HG03060 (cell line): ENCODE measurements around the gene COL5A1.

Experiments used
- ATAC-seq: cut with Tn5 transposase; IDR thresholded peaks from one replicate; pipeline ENCODE4 v1.9.1; 2021; ENCODE audit warnings: low read depth, moderate number of reproducible peaks; ENCODE audit not compliant: unreplicated experiment

The COL5A1 gene

DNA sequence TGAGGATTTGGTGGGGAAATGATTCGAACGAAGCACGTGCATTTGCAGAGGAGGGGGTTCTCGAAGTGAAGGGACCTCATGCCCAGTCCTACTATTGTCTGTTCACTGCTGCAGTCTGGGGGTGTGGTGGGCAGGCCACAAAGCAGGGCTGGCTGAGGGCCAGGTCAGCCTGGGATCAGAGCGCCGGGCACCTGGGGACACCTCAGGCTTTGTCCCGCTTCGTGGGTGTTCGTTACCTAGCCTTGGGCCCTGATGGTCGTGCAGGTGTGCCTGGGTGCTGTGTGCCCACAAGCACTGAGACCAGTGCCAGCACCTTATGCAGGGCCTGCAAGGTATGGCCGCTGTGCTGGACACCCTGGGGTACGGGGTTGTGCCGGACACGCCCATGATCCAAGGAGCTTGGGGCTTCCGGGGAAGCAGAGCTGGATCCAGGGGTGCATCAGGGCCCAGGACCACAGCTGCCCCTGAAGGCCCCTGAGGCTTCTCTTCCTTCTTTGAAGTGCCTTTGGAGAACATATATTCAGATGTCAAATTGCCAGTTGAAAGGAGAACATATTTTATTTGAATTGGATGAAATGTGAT, 80.6 kb downstream of the COL5A1 start:
- ATAC-seq = no peak

- no peak for ATAC-seq
These were observed 81.4 kb downstream of the COL5A1 start for GRCh38 chr9:134723037-134723436.

- no peak for ATAC-seq
These were observed 82.0 kb downstream of the COL5A1 start for GRCh38 chr9:134723491-134724190.

DNA sequence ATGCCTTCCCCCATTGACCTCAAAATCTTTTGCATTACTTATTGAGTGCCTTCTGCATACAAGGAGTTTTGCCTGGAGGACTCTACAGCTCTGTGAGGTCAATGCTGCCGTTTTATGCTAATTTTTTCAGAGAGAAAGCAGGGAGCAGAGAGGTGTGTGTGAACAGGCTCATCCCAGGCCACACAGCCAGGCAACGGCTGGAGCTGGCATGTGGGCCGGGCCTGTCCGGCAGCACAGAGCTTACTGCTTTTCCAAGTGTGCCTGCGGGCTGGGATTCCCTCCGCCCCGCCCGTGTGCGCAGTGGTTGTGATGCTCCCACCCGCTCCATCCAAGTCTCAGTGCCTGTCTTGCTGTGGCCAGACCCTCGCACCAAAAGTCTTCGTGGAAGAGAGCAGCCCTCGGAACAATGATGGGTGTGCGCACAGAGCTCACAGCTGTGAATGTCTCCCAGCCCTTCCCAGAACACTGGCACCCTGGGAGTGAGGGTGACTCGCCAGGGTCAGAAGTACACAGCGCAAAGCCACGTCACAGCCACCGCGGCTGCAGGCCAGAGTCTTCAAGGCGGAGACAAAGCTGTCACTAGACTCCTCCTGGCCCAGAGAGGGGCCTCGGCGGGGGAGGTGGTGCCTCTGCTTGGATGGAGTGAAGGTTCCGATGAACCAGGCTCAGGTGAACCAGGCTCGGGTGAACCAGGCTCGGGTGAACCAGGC, 82.8 kb downstream of the COL5A1 start:
- no peak for ATAC-seq

GRCh38 chr9:134724912-134725604, 83.5 kb downstream of the COL5A1 start:
- no peak for ATAC-seq

GRCh38 chr9:134725605-134725940, 84.0 kb downstream of the COL5A1 start:
- no peak for ATAC-seq

- ATAC-seq = no peak
These were observed 84.6 kb downstream of the COL5A1 start for GRCh38 chr9:134726026-134726721.

GRCh38 chr9:134726722-134727034, 85.1 kb downstream of the COL5A1 start:
- ATAC-seq = no peak

DNA sequence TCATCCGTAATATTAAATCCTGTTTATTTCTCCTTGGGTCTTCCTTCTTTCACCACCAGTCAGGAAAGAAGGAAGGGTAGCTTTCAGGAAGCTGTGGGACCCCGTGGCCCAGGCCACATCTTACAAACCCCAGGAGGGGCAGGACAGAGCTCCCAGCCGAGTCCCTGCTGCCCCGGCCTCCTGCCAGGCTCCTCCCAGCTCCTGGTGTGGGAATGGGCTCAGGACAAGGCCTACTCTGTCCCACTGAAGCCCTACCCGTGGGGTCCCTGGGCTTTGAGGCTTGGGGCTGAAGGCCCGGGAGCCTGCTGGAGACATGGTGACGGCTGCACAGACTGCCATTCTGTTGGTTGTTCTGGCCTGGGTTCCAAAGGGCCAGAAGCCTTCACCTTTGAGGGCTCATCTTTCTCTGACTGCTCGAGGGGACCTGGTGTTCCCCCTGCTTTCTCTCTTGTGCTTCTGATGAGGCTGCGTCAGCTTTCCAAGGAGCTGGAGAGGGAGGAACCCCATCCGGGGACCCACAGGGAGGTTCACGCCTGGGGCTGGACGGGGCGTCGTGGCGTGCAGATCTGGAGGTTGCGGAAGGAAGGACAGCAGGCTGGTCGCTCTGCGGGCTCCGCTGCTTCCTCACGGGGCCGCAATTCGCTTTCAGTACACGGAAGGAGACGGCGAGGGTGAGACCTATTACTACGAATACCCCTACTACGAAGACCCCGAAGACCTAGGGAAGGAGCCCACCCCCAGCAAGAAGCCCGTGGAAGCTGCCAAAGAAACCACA, 86.6 kb downstream of the COL5A1 start:
- no peak for ATAC-seq

DNA sequence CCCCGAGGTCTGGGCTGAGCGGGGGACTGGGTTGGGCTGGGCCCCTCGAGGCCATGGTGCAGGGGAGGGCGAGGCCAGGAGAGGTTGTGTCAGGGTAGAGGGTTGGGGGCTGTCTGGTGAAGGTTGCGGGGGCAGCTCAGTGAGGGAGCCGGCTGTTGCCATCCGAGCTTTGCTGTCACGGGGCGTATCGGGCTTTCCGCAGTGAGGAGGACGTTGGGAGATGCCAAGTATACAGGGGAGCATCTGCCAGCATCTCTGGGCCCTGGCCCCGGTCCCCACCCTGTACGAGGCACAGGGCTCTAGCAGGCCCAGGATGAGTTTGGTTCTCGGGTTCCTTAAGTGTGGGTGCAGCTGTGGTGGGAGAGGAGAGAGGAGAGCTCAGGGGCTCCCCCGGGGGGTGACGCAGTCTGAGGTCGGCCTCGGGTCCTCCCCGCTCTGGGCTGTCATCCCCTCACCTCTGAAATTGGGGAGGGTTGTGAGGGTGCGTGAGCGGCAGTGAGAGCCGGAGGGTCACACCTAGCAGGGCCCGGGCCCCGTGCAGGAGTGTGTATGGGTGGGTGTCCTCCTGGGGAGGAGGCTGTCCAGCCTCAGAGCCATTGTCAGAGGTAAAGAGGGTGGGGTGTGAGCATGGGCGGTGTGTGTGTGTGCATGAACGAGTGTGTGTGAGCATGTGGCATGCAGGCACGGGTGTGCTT, 87.3 kb downstream of the COL5A1 start:
- ATAC-seq = no peak

DNA sequence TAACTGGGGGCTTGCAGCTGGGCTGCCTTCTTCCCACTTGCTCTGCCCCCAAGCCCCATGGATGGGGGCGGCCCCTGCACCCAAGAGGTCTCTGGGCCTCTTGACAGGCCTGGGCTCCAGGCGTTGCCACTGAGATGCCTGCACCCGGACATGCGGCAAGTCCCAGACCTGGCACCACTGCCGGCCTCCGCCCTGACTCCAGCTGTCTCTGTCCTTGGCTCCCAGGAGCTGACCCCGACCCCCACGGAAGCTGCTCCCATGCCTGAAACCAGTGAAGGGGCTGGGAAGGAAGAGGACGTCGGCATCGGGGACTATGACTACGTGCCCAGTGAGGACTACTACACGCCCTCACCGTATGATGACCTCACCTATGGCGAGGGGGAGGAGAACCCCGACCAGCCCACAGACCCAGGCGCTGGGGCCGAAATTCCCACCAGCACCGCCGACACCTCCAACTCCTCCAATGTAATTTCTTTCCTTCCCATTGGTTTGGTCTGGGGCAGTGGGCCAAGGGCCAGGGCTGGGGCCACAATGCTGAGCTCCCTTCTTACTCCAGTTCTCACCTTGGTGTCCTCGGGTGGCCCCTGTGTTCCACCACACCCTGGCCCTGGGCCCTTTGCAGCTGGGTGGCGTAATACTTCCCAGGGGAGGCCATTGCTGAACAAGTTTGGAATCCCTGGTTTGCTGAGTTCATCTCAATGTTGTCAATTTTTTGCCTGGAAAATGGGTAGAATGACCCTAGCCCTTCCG, 88.6 kb downstream of the COL5A1 start:
- ATAC-seq = no peak

DNA sequence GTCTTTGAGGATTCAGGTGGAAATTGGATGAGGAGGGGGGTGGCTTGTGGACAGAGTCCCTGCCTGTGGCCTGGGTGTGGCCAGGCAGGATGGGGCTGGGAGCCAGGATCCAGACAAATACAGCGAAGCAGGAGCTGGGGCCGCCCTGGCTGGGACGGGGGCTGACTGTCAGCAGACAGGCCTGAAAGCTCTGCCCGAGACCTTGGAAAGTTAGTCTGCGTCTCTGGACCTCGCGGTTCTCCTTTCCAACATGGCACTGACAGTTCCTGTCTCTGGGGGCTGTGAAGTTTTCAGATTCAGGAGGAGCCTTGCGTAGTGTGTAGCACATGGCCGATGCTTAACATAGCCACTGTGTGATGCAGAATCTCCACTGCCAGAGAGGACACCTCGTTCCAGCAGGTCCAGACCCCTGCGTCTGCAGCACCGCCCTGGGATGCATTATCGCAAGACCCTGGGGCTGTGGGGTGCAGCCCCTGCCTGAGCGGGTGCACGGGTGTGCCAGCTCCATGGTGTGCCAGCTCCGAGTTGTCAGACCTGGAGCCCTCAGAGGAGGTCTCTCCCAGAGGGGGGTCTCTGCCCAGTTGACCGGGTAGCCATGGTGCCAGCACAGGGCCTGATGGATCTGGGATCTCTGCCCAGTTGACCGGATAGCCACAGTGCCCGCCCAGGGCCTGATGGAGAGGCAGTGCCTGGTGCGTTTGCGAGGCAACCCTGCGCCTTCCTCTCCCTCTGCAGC, 89.3 kb downstream of the COL5A1 start:
- ATAC-seq = no peak

- no peak for ATAC-seq
These were observed 90.1 kb downstream of the COL5A1 start for GRCh38 chr9:134731497-134732391.

- no peak for ATAC-seq
These were observed 90.9 kb downstream of the COL5A1 start for GRCh38 chr9:134732392-134733110.

DNA sequence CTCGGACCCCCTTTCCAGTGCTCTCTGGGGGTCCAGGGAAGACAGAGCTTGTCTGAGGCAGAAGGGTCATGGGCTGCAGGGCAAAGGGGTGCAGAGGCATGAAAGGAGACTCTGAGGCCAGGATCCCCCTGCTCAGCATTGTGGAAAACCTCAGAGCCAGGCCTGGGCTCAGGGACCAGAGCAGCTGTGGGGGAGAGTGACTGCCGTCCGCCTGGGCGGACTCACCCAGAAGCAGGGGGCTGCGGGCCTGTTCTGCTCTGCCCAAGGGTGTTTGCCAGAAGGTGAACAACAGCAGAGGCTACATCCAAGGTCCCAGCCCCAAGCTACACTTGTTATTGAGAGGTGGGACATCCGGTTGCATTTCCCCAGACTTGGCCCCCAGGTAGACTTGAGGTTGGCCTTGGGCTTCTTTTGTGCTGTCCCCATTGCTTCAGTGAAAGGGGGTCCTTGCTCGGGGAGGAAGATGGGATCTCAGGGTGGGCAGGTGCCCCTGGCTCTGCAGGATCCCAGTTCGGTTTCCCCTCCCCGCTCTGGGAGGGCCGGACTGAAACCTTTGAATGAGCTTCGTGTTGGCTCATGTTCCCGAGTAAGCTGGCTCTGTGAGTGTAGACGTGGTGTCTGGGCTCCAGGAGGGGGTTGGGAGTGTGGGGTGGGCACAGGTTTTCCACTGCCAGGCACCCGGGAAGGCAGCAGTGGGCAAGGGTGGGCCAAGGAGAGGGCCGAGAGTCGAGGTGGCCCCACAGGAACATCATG, 92.1 kb downstream of the COL5A1 start:
- ATAC-seq = no peak

GRCh38 chr9:134734270-134734669, 92.7 kb downstream of the COL5A1 start:
- ATAC-seq = no peak
